Measurements from ENCODE around the gene TTC6. TPM values are rescaled to one million over a fixed set of nuclear protein-coding genes. Genes with fewer than 3 reads are reported as not detected.

The TTC6 gene
- total and polyA plus RNA-seq, 2 of the 4 experiments (the other 2 are of a cell fraction) = under 0.01 to 0.12 TPM

DNA sequence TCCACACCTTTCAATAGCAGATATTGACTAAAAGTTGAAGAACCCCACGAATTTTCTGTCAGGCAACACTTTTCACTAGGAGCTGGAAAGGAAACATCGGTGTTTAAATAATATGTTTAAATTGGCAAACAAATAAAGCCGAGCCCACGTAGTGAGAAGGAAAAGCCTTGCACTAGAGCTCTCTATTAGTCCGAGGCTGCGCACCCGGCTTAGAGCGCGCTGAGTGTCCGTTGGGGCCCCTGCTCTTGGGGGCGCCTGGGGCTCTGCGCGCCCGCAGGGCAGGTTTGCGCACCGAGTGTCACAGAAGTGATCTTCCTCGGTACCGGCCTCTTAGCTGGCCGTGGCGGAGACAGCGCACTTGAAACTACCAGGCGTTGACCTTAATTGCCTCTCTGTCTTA, 6.4 kb downstream of the TTC6 start:
- no peak for ATAC-seq (ENCODE audit: low read depth)
- Histone ChIP-seq H3K18ac (ENCODE audit: low read depth, low read length) (no peak overlapping the region), H3K9me3 (ENCODE audit: control insufficient read depth, insufficient read depth, low read length) (peaks cover 27% of the 10 kb centered on the region), H3K14ac (replicated peaks; ENCODE audit: low read depth, low read length) (no peak overlapping the region), H3K4me1 (ENCODE audit: control insufficient read depth, insufficient read depth, low read length) (peaks cover 2% of the 10 kb centered on the region; the same call in 1 of the 2 replicates), H2BK15ac (ENCODE audit: low read depth, low read length) (no peak overlapping the region), H3K23ac (ENCODE audit: low read depth, low read length) (no peak overlapping the region), H4K8ac (ENCODE audit: low read depth in 2 of 2, low read length in 2 of 2) (no peak overlapping the region), H2BK5ac (ENCODE audit: low read depth, low read length, poor library complexity, severe bottlenecking) (no peak overlapping the region), H4K5ac (ENCODE audit: low read depth, low read length) (no peak overlapping the region), H2BK20ac (ENCODE audit: low read depth, low read length) (no peak overlapping the region), H3K27ac (ENCODE audit: insufficient read depth, low read length) (no peak overlapping the region), H3K4me2 (ENCODE audit: low read depth, low read length) (no peak overlapping the region), H3K79me1 (ENCODE audit: low read depth in 1 of 2, low read length in 2 of 2) (no peaks in the 10 kb centered on the region), H3K56ac (ENCODE audit: extremely low read depth, insufficient read depth, low read length) (no peak overlapping the region), H4K91ac (ENCODE audit: insufficient read depth, low read depth, low read length) (no peak overlapping the region), H4K20me1 (ENCODE audit: insufficient read depth, low read length) (no peaks in the 10 kb centered on the region), H2BK120ac (ENCODE audit: low read depth, low read length) (no peak overlapping the region), H3K4me3 (ENCODE audit: insufficient read depth, low read depth, low read length) (no peak overlapping the region), H3K27me3 (ENCODE audit: control insufficient read depth, insufficient read depth, low read length) (peaks cover 98% of the 10 kb centered on the region), H3K9ac (ENCODE audit: low read depth, low read length) (no peak overlapping the region), H3K36me3 (ENCODE audit: control insufficient read depth, insufficient read depth, low read length) (no peaks in the 10 kb centered on the region), H2AK9ac (replicated peaks; ENCODE audit: low read depth, low read length, poor library complexity) (no peak overlapping the region), H2AK5ac (ENCODE audit: low read depth, low read length) (no peak overlapping the region), H3K9me1 (ENCODE audit: insufficient read depth, low read length) (0 out of 2 replicates have a peak, but pooled peaks cover 2% of the 10 kb centered on the region), H3K4ac (ENCODE audit: low read depth, low read length) (no peak overlapping the region), H2AFZ (replicated peaks; ENCODE audit: low read length, poor library complexity) (no peak overlapping the region)
- TF ChIP-seq CEBPB (IDR thresholded peaks at IDR 0.05; ENCODE audit: low read depth, low read length) (no peak), RFX5 (IDR thresholded peaks at IDR 0.05; ENCODE audit: low read depth, low read length) (no peak)
- in situ Hi-C loops (cut with MboI; ENCODE audit: low sequenced_read_pairs) = no loop called here
- intact Hi-C loops (cut with micrococcal nuclease) = no loop called here
- no CpG with 5 or more reads among the region's 22 CpGs for WGBS, 2 experiments (ENCODE audit: extremely low coverage in 2 of 2, insufficient read length in 1 of 2)
- POLR2A ChIA-PET (ENCODE audit: unreplicated experiment) = no interaction called here
- no TSS peak for BruUV-seq (replicated peaks)
- CTCF ChIA-PET = no interaction called here
- no peak for DNase-seq
- dilution Hi-C loops (cut with HindIII; ENCODE audit: low sequenced_read_pairs, unreplicated experiment) = no loop called here

Measured in IMR-90 (cell line).